T-helper 2 cell (primary cell): ENCODE measurements around the gene EPPIN.
"Not testable (repeated sequence)": the region's sequence is repeated elsewhere in the genome, so short reads cannot be mapped to it uniquely, and the experiment has no call there.

Experiments
- DNase-seq, 5 experiments: peaks; one replicate each; pipeline versions ENCODE4 v3.0.0 to v3.0.0-alpha.2; 2012 to 2022
- total RNA-seq, 2 donors: gene quantifications; one replicate each; lab custom pipeline; 2026; lab: John Stamatoyannopoulos, UW

EPPIN gene
- 0 reads per million in 2 donors for total RNA-seq

DNA sequence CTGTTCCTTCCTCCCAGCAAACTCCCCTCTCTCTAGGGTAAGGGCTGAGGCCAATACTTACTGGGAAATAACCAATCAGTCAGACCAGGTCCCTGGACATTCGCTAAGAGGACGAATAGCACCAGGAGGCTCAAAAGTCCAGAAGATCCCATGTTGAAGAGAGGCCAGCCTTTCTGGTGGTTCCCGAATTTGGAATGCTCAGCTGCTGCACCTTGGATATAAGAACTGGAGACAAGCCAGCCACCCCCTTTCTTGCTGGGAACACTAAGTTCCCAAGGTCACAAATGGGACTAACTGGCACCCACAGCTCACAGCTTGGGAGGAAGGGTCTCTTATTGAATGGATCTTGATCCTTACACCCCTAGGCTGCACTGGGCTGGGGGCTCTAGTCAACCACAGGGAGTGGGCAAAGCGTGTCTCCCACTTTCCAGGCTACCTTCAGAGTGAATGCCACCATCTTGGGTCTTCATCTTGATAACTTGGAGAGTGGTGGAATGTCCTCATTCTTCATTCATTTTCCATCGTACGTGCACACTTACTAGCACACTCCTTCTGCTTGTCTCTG is at the start of gene EPPIN:
Gene EPPIN (minus strand): TSS at position 196 of the 565 bp plus-strand sequence. CDS start 44 bp downstream, at position 152.
- no peak for DNase-seq

DNA sequence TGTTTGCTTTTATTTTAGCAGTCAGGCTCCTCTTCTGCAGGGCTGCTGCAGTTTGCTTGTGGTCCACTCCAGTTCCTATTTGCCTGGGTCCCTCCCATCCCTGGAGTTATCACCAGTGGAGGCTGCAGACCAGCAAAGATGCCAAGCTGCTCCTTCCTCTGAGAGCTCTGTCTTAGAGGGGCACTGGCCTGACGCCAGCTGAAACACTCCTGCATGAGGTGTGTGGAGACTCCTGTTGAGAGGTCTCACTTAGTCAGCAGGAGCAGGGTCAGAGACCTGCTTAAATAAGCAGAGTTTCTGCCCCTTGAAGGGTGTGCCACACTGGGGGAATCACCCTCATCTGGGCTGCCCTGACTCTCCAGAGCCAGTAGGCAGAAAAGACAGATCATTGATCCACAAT is 48.0 kb upstream of the EPPIN start:
- no peak for DNase-seq

DNA sequence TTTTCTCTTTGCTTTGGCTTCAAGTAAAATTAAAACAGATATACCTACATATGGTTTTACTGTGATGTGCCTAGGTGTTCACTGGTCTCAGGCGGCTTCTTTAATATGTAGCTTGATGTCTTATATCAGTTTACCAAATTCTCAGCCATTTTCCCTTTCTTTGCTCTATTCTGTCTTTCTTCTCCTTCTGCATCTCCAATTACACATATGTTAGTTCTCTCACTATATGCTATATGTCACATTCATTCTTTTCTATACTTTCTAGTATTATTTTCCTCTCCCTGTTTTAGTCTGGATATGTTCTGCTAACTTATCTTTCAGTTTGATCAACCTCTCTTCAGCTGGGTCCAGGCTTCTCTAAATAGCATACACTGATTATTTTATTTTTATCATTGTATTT is 46.3 kb upstream of the EPPIN start:
- no peak for DNase-seq

DNA sequence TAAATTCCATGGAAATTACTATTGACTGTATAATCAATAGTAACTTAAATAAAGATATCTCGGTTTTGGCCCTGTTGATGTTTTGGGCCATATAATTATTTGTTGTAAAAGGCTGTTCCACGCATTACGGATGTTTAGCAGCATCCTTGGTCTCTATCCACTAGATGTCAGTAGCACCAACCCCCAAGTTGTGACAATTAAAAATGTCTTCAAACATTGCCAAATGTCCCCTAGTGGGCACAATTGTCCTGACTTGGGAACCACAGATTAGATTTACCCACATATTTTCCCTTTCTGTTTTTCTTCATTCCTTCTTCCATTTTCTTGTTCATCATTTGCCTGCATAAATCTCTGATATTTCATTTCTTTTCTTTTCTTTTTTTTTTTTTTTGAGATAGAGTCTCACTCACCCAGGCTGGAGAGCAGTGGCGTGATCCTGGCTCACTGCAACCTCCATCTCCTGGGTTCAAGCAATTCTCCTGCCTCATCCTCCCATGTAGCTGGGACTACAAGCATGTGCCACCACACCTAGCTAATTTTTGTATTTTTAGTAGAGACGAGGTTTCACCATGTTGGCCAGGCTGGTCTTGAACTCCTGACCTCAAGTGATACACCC is 45.5 kb upstream of the EPPIN start:
- DNase-seq: peak in 1 of 5 experiments; percentile 51

DNA sequence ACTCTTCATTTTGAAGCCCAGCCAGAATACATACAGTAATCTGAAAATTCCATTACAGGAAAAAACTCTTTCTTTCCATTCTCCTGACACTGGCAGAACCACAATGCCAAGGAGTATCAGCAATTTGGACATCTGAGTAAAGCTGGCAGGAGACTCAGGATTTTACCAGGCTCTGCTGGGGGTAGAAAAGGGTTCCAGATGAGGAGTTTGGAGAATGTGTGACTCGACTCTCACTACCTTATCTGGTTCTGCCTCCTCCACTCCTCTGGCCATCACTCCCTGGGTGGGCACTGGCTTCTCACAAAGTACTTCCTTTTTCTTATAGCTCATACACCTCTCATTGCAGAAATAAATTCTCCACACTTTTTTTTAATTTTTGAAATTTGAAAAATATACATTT is 42.5 kb upstream of the EPPIN start:
- no peak for DNase-seq

DNA sequence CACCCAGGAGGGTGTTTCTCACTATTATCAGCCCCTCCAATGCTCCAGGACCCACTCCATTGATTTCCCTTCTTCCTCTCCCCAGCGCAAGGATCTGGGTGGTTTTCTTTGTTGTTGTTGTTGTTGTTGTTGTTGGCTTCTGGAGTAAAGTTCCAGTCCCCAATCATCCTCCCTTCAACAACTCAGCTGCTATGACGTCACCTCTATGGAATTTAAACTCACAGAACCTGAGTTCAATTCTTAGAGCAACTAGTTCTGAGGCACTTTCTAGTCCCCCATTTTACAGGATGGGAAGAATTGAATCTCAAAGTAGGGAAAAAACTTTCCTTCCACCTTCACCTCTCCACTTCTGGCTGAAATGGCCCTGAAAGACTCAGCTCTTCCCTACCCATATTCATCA is 41.6 kb upstream of the EPPIN start:
- no peak for DNase-seq

DNA sequence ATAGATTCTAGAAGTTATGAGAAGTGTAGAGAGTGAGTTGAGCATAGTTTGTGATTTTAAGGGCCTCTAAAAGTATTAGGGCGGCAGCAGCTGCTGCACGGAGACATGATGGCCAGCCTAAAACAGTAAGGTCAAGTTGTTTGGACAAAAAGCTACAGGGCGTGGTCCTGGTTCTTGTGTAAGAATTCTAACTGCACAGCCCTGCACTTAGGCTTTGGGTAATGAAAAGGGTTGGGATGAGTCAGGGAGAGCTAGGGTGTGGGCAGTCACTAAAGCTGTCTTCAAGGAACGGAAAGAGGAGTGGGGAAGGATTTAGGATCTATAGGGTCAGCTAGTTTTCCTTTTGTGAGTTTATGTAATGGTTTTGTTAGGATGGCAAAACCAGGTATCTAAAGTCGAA is 38.8 kb upstream of the EPPIN start:
- not testable (repeated sequence) for DNase-seq

DNA sequence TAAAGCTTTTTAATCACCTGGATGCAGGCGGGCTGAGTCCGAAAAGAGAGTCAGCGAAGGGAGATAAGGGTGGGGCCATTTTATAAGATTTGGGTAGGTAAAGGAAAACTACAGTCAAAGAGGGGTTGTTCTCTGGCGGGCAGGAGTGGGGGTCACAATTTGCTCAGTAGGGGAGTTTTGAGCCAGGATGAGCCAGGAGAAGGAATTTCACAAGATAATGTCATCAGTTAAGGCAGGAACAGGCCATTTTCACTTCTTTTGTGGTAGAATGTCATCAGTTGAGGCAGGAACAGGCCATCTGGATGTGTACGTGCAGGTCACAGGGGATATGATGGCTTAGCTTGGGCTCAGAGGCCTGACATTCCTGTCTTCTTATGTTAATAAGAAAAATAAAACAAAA is 37.1 kb upstream of the EPPIN start:
- DNase-seq: not testable (repeated sequence)

DNA sequence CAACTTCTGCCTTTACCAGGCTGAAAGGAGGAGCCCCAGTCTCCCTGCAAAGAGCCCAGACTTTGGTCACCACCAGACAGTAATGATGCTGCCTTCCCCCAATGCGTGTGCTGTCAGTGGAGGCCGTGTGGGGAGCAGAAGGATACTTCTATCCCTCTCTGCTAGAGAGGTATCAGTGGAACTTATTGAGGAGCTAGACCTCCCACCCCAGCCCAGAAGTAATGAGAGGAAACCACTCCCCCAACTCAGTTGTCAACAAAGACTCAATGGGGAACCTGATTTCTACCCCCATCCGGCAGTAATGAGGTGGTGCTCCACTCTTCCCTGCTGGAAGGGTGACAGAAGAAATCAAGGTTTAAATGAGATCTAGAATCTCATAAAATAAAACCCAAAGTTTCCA is 36.3 kb upstream of the EPPIN start:
- DNase-seq: no peak

DNA sequence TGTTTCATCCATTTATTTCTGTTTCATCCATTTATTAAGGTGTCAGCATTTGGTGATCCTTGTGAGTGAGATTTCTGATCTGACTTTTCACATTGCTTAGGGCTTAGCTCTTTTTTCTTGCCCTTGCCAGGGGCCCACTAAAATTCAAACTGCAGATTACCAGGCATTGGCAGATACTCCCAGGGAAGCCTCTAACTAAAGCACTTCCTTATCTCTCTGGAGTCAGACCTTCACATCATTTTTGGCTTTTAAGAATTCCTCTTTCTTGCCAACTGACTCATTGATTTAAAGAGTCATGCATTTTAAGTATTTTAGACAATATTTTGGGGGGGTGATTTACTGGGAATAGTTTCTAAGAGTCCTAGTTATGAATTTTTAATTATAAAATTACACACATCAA is 34.5 kb upstream of the EPPIN start:
- DNase-seq: no peak

DNA sequence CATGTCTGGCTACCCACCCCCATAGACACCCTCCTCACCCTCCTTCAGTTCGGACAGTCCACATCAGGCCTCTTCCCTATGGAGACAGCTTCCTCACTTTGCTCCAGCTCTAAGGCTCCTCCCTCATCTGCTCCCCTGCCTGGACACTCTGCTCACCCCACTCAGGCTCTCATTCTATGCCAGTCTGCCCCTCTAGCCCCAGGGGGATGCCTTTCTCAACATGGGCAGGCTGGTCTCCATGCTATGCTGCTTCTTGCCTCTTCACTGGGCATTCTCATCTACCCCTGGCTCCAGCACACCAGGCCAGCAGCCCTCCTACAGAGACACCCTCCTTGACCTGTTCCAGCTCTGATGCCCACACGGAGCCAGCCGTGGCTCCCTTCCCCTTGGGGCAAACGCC is 32.0 kb upstream of the EPPIN start, which contains the start of gene WFDC8:
Gene WFDC8 (minus strand): TSS at position 101 of the 400 bp plus-strand sequence. CDS start 37 bp downstream, at position 64.
- DNase-seq: no peak

DNA sequence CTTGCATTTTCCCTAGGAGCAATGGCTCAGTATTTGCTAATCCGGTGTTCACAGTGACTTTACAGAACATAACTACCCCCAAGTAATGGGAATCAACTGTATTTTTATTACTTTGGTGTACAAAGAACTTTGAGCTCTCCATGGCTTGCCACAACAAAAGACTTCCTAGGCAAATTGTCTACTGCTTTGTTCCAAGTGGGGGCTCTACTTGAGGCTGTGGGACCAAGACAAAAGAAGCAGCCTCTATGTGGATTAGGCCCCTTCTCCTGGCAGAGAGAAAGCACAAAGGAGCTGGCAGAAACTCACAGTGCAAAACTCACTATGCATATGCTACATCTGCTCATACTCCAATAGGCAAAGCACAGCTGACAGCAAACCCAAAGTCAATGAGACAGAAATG is 31.0 kb upstream of the EPPIN start:
- no peak for DNase-seq

DNA sequence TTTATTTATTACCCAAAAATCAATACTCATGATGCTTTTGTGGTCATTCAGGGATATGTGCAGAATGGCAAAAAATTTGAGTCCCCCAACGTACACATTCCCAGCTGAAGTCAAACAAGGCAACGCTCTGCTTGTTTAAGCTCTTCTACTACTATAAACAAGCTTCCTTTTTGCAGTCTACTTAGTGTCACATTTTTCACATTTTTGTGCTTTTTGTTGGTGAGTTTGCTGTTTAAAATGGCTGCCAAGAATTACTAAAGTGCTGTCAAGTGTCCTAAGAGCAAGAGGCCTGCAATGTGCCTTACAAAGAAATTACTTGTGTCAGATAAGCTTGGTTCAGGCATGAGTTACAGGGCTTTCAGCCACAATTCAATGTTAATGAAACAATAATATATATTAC is 29.8 kb upstream of the EPPIN start:
- no peak for DNase-seq

DNA sequence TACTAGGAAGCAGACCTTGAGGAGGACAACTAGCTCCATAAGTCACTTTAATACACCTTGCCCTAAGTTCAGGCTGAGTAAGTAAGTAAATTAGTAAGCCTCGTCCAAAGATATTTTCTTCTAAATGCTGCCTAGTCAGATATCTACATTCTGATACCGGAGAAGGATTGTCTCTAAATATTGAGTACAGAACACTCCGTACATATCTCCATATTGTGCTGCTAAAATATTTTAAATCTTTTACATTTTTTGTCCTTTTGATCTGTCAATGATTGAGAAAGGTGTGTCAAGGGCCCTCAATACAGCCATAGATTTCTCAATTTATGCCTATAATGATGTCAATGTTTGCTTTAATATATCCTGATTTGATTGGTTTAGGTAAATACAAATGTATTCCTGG is 28.7 kb upstream of the EPPIN start:
- DNase-seq: no peak

DNA sequence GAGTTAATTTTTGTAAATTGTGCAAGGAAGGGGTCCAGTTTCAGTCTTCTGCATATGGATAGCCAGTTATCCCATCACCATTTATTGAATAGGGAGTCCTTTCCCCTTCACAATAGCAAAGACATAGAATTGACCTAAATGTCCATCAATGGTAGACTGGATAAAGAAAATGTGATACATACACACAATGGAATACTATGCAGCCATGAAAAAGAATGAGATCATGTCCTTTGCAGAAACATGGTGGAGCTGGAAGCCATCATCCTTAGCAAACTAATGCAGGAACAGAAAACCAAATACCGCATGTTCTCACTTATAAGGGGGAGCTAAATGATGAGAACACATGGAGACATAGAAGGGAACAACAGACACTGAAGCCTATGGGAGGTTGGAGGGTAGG is 22.4 kb upstream of the EPPIN start:
- not testable (repeated sequence) for DNase-seq

DNA sequence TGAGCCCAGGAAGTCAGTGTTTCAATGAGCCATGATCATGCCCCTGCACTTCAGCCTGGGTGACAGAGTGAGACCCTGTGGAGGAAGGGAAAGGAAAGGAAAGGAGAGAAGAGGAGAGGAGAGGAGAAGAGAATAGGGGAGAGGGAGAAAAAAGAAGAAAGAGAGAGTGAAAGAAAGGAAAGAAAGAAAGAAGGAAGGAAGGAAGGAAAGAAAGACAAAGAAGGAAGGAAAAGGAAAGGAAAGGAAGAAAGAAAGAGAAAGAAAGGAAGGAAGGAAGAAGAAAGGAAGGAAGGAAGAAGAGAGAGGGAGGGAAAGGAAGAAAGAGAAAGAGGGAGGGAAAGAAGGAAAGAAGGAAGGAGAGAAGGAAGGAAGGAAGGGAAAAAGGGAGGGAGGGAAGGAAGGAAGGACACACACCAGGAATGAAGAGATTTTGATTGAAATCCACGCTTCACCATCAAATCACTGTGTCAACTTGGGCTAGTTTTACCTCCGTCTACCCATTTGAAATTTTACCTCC is 17.6 kb upstream of the EPPIN start:
- no peak for DNase-seq

DNA sequence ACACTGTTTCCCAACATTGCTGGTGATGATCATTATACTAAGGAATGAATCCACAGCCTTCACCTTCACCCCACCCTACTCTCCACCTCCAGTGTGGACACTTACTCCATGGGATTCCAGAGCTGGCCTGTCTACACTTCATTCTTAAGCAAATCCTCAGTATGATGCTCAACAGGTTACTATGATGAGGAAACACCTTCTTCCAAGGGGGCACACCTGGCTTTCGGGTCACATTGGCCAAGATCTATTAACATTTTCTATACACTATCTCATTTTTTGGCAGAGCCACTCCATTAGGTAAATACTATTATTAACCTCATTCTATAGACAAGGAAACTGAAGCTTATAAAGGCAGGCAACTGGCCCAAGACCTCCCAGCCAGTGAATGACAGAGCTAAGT is 8.0 kb upstream of the EPPIN start:
- DNase-seq: no peak

DNA sequence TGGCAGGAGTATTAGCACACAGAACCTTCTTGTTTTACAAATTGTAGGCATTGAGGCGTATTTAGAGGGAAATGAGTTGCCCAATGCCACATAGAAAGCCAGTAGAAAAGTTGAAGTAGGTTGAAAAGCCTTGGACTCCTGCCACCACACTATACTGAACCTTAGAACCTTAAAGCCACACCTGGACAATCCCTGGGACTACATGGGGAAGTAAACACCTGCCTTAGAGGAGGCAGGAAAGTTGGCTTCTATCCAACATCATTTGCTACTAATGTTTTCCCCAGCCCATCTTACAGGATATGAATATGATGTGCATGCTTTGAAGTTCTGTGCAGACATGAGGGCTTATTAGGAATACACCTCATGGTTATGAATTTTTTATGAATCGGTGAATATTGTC is 5.3 kb upstream of the EPPIN start:
- DNase-seq: no peak

DNA sequence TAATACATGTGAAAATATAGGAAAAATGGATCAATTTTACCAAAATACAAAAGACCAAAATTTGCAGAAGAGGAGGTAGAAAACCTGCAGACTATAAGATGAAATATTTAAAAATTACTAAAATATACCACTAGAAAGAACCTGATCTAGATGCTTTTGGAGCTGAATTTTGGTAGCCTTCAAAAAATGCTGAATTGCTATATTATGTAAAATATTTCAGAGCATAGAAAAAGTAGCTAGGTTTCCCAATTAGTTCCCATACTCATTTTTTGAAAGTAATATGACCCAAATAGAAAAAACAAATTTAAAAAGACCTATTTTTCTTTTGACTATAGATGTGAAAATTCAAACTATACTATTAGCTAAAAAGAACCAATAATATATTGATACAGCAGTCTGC is 3.6 kb upstream of the EPPIN start:
- DNase-seq: no peak

DNA sequence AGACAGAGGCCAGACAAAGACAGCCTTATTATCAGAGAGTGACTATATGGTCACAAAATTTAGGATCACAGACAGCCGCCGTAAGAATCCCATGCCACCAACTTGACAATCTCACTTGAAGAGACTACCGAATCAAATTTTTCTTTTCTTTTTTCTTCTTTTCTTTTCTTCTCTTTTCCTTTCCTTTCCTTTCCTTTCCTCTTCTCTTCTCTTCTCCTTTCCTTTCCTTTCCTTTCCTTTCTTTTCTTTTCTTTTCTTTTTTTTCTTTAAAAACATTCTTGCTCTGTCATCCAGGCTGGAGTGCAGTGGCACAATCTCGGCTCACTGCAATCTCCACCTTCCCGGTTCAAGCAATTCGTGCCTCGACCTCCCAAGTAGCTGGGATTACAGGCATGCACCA is 1.2 kb upstream of the EPPIN start:
- no peak for DNase-seq

DNA sequence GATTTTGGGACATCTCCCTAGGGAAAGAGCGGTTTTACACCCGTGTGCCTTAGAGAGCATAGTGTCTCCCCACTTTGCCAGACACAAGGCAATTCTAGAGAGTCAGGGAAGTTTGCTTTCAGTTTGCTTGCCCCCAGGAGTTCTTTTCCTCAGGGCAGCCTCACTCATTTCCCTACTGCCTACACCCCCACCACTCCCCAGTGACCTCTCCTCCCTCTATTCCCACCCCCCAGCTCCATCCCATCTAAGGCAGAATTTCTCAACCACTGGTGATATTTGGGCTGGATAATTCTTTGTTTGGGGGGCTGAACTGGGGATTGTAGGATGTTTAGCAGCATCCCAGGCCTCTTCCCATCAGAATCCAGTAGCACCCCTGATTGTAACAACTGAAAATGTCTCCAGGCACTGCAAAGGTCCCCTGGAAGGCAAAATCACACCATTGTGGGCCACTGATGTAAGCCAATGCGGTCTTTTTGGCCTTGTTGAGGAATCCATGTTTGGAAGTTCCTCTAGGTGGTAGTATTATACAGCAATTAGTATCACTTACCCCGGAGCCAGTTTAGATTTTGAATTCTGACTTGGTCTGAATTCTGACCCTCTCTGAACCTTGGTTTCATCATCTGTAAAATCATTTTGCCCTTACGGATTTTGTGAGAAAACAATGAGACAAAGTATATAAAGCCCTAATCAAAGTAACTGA is 1.3 kb downstream of the EPPIN start:
- DNase-seq: no peak

DNA sequence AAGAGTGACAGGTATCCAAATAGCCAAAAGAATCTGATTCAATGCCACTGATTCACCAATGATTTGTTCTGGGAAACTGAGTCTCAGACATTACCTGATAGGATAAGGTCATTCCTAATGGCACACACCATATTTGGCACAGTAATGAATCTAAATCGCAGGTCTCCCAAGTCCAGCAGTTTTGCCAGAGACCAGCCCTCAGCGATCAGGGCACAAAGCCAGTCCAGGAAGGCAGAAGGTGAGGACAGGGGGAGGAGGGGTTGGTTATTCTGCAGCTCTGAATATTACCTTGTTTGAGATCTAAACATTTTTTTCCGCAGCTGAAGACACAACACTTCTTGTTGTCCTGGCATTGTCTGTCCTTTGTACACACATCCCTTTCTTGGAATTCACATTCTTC is 1.9 kb downstream of the EPPIN start:
- DNase-seq: no peak

DNA sequence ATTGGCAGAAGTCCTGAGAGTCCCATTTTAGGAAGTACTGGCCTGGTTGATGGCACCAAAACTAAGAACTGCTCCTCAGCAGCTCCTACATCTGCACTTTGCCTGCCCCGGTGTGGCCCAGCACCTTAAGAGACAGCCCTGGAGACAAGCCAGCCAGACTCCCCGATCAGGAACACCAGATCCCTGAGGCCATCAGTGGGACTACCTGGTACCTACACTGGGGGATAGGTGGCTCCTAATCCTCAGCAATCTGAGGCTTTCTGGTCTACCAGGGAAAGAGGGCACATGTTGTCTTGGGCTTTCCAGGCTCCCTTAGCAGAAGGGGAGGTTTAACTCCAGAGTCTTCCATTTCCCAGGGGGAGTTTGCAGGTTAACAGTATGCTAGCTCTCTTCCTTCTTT is 7.8 kb downstream of the EPPIN start, which contains the start of gene WFDC6:
Gene WFDC6 (minus strand): TSS at position 101 of the 400 bp plus-strand sequence. CDS start 75 bp downstream, at position 26.
- no peak for DNase-seq
